Left ventricle myocardium superior (tissue), 1 donor: ENCODE data around the gene PTPRF. TPM values are rescaled to one million over a fixed set of nuclear protein-coding genes. Genes with fewer than 3 reads are reported as not detected.

ENCODE experiments used
- ATAC-seq: fragments of 200-7000 bp; cut with Tn5 transposase; one replicate; pipeline ENCODE4 v1.9.1; 2020; ENCODE audit warnings: mild to moderate bottlenecking, moderate library complexity
- DNase-seq: peaks from one replicate; pipeline ENCODE4 v3.0.0-alpha.2; 2020
- intact Hi-C: fragments of 100-400 bp; cut with micrococcal nuclease; formaldehyde crosslinking; loops from one replicate; pipeline ENCODE4 v1.11.0; 2022
- total RNA-seq: library from RNA; stranded (reverse); fragmentation: NEBNext Ultra II Directional; extraction: Animal tissue kit (Norgen Biotek cat#: 25700); gene quantifications from one replicate; pipeline ENCODE4 v1.2.1, GENCODE V29; 2021
- donor health status: DM: no; HTN: yes; CAD: no; lungs with severe emphysema.

Gene PTPRF
- total RNA-seq, 1 donor from 2014 or later: 7.0 TPM

GRCh38 chr1:43591181-43591580 lies 60.5 kb downstream of the PTPRF start:
- intact Hi-C loops: no loop called here
- DNase-seq (no peak), ATAC-seq (no peak)

DNA sequence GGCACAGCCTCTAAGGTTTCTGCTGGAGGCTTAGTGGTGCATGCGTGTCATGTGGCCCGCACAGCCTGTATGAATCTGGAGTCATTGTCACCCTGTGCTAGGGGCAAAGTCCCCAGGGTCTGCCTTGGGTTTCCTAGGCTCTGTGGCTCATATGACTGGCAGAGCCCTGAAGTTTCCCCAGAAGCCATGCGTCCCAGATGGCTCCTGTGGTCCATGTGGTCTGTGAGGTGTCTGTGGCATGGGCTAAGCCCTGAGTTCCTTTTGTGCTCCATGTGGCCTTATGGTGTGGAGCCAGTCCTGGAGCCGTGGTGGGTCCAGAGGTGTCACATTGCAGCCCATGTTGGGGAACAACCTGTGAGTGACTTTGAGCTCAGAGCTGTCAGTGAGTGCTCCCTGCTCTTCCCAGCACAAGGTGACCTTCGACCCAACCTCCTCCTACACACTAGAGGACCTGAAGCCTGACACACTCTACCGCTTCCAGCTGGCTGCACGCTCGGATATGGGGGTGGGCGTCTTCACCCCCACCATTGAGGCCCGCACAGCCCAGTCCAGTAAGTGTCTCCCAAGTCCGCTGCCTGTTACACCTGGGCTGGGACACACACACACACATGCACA lies 61.5 kb downstream of the PTPRF start:
- intact Hi-C loops: no loop called here
- no peak for DNase-seq
- ATAC-seq: no peak

DNA sequence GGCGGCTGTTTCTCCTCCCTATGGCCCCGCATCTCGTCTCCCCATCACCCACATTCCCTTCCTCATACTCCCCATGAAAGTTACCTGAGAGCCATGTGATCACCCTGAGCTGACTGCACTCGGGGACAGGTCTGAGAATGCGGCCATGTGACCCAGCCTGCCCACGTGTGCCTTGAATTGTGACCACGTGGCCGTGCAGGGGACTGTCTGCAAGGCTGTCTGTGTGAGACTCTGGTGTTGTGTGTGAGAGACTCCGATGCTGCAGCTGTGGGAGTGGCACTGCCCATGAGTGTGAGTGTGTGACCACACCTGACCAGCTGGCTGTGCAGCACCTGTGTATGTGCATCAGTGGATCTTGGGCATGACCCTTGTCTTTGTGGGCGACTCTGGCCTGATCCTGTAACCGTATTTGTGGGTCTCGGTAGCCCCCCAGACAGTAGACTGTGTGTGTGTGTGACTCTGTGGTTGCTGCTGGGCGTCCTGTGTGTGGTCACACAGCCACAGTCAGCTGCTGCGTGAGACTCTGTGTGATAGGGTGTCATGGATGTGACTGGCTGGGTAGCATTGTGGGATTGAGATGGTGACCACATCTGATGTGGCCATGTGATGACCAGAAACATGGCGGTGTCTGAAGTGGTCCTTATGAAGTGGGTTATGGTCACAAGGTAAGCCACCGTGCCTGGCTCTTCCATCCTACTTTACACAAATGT lies 62.4 kb downstream of the PTPRF start:
- no peak for ATAC-seq
- intact Hi-C loops: no loop called here
- DNase-seq: no peak

DNA sequence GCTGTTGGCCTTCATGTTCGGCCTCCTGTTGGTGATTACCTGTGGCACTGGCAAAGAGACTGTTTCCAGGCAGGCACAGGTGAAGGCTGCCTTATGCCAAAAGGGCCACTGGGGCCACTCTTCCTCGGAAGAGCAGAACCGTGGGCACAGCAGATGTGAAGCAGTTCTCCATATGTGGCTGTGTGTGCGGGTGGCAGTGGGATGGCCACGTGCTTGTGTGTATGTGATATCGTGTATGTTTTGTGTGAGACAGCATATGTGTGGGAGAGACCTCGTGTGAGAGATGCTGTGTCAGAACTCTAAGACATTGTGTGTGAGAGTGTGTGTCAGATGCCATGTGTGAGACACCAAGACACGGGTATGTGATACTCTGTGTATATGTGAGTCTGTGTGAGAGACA lies 65.9 kb downstream of the PTPRF start:
- ATAC-seq (no peak), DNase-seq (no peak)
- intact Hi-C loops: no loop called here

DNA sequence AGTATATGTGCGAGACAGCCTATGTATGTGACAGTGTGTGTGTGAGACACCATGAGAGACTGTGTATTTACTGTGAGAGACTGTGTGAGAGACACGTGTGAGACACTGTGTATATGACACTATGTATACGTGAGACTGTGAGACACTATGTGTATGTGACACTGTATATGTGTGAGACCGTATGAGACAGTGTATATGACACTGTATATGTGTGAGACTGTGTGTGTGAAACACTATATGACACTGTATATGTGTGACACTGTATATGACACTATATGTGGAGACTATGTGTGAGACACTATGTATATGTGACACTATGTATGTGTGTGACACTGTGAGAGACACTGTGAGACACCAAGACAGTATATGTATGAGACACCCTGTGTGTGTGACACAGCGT lies 66.3 kb downstream of the PTPRF start:
- DNase-seq (no peak), ATAC-seq (no peak)
- intact Hi-C loops: no loop called here

DNA sequence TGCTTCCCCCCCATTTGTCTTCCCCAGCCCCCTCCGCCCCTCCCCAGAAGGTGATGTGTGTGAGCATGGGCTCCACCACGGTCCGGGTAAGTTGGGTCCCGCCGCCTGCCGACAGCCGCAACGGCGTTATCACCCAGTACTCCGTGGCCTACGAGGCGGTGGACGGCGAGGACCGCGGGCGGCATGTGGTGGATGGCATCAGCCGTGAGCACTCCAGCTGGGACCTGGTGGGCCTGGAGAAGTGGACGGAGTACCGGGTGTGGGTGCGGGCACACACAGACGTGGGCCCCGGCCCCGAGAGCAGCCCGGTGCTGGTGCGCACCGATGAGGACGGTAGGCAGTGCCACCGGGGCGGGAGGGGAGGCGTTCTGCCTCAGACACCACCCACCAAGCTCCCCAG lies 67.0 kb downstream of the PTPRF start:
- ATAC-seq: no peak
- no peak for DNase-seq
- intact Hi-C loops: no loop called here

DNA sequence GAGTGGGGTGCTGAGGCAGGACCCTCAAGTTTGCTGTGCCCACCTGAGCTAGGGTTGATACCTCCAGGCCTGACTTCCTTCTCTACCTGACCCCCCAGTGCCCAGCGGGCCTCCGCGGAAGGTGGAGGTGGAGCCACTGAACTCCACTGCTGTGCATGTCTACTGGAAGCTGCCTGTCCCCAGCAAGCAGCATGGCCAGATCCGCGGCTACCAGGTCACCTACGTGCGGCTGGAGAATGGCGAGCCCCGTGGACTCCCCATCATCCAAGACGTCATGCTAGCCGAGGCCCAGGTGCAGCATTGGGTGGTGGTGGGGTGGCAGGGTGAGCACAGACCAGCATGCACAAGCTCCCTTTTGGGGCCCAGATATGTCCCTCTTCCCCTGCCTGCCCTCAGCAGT lies 67.9 kb downstream of the PTPRF start:
- intact Hi-C loops: no loop called here
- ATAC-seq: no peak
- no peak for DNase-seq

- DNase-seq (no peak), ATAC-seq (no peak)
- intact Hi-C loops: no loop called here
Observed at GRCh38 chr1:43600033-43601020, 69.6 kb downstream of the PTPRF start.

GRCh38 chr1:43602990-43603389 lies 72.3 kb downstream of the PTPRF start:
- DNase-seq (no peak), ATAC-seq (no peak)
- intact Hi-C loops: no loop called here

DNA sequence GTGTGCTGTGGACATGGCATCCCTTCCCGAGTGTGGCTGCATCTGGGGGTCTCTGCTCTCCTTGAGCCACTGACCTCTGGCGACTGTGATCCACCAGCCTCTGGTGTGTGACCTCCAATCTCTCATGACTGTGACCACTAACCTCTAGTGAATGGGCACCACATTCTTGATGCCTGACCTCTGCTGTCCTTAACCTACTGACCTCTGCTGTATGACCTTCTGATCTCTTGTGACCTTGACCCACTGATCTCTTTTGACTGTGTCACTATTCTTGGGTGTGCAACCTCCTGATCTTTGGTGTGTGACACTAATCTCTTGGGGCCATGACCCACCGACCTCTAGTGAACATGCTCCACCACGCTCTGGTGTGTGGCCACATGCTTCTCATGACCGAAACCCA lies 73.5 kb downstream of the PTPRF start:
- intact Hi-C loops: no loop called here
- no peak for ATAC-seq

GRCh38 chr1:43605157-43605556 lies 74.5 kb downstream of the PTPRF start:
- ATAC-seq (no peak), DNase-seq (no peak)
- intact Hi-C loops: no loop called here

More for the DNA sequence above, 73.5 kb downstream of the PTPRF start:
- DNase-seq: no peak

- intact Hi-C loops: no loop called here
- ATAC-seq (no peak), DNase-seq (no peak)
Observed at GRCh38 chr1:43605766-43606165, 75.1 kb downstream of the PTPRF start.

DNA sequence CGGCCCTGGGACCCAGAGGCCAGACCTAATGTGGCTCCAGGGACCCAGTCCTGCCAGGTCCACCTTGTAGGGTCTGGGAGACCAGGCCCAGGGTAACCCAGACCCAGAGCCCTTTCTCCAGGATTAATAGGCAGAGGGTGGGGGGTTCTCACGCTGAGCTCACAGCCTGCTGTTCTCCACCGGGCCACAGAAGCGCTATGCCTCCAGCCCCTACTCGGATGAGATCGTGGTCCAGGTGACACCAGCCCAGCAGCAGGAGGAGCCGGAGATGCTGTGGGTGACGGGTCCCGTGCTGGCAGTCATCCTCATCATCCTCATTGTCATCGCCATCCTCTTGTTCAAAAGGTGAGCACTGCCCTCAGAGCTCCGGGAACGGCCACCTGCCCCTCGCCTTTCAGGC lies 75.9 kb downstream of the PTPRF start:
- no peak for DNase-seq
- intact Hi-C loops: no loop called here
- ATAC-seq: no peak

- intact Hi-C loops: no loop called here
- no peak for DNase-seq
- ATAC-seq: no peak
Observed at GRCh38 chr1:43608827-43609226, 78.1 kb downstream of the PTPRF start.

DNA sequence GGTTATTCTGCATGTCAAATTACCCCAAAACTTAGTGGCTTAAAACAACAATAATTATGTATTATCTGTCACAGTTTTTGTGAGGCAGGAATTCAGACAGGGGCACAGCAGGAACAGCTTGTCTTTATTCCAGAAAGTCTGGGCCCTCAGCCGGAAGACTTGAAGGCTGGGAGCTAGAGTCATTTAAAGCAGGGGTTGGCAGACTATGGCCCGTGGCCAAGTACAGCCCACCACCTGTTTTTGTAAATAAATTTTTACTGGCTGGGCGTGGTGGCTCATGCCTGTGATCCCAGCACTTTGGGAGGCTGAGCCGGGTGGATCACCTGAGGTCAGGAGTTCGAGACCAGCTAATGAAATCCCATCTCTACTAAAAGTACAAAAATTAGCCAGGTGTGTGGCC lies 79.7 kb downstream of the PTPRF start:
- no peak for ATAC-seq
- intact Hi-C loops: no loop called here
- no peak for DNase-seq

- intact Hi-C loops: no loop called here
- no peak for DNase-seq
- no peak for ATAC-seq
Observed at GRCh38 chr1:43611950-43612349, 81.3 kb downstream of the PTPRF start.

GRCh38 chr1:43612406-43612805 lies 81.7 kb downstream of the PTPRF start:
- no peak for DNase-seq
- intact Hi-C loops: no loop called here

GRCh38 chr1:43613075-43613942 lies 82.6 kb downstream of the PTPRF start:
- intact Hi-C loops: no loop called here
- ATAC-seq: no peak
- DNase-seq: no peak

More at GRCh38 chr1:43612406-43612805, 81.7 kb downstream of the PTPRF start:
- no peak for ATAC-seq

DNA sequence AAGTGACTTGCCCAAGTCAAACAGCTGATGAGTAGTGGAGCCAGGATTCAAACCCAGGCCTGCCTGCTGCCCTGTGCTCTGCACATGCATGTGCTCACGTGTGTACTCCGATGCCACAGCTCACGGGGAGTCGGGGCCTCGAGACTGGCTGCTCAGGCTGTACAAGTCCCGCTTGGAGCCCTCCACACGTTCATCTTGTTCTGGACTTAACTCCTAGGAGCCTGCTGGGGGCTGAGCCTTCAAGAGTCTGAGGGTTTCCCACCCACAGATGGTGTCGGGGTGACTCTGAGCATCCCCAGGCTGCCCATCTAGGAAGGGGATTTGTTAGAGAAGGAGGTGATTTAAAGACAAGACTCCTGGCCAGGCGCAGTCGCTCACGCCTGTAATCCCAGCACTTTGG lies 83.5 kb downstream of the PTPRF start:
- intact Hi-C loops: no loop called here
- DNase-seq: no peak
- no peak for ATAC-seq
